IMR-90 (cell line): Measurements from ENCODE around the gene TMEM218. TPM values are rescaled to one million over a fixed set of nuclear protein-coding genes. Genes with fewer than 3 reads are reported as not detected.

Experiments used
- ATAC-seq: fragments of 200-7000 bp; cut with Tn5 transposase; 2 replicates; pipeline ENCODE4 v1.9.1; 2020; ENCODE audit warnings: low read depth, mild to moderate bottlenecking, moderate library complexity
- BruUV-seq: library from RNA; stranded (reverse); fragments of 400-500 nt; replicated peaks from 2 replicates; lab custom pipeline; 2021; lab: Mats Ljungman, UMichigan
- CTCF ChIA-PET: fragments of 300-600 bp; formaldehyde crosslinking; extraction: SDS; loops from one replicate; lab custom pipeline; 2021; ENCODE audit warnings: antibody characterized with exemption; lab: Yijun Ruan, JAX
- POLR2A ChIA-PET: fragments of 300-600 bp; sonication (Branson Sonifier 250); formaldehyde crosslinking; loops from one replicate; lab custom pipeline; 2022; ENCODE audit warnings: antibody characterized with exemption; ENCODE audit not compliant: unreplicated experiment; lab: Charles Lee
- DNase-seq: peaks from one replicate; pipeline ENCODE4 v3.0.0; 2013
- H2AFZ ChIP-seq: replicated peaks from 2 replicates; pipeline ENCODE3; 2013; ENCODE audit warnings: low read length, mild to moderate bottlenecking; ENCODE audit not compliant: poor library complexity
- H2AK5ac ChIP-seq: 2 replicates; pipeline ENCODE4 v1.6.1; 2013; ENCODE audit warnings: low read depth, low read length, inconsistent platforms
- H2AK9ac ChIP-seq: replicated peaks from 2 replicates; pipeline ENCODE3; 2013; ENCODE audit warnings: mild to moderate bottlenecking, low read depth, low read length, moderate library complexity; ENCODE audit not compliant: poor library complexity
- H2BK120ac ChIP-seq: 2 replicates; pipeline ENCODE4 v1.6.1; 2013; ENCODE audit warnings: low read depth, low read length, inconsistent platforms
- H2BK15ac ChIP-seq: 3 replicates; pipeline ENCODE4 v1.6.1; 2013; ENCODE audit warnings: low read depth, low read length, inconsistent platforms
- H2BK20ac ChIP-seq: 2 replicates; pipeline ENCODE4 v1.6.1; 2013; ENCODE audit warnings: low read depth, mild to moderate bottlenecking, inconsistent platforms, low read length, moderate library complexity
- H2BK5ac ChIP-seq: 2 replicates; pipeline ENCODE4 v1.6.1; 2013; ENCODE audit warnings: mild to moderate bottlenecking, low read depth, low read length, inconsistent platforms; ENCODE audit not compliant: poor library complexity, severe bottlenecking
- H3K14ac ChIP-seq: replicated peaks from 2 replicates; pipeline ENCODE4 v1.6.1; 2013; ENCODE audit warnings: low read depth, low read length, inconsistent platforms
- H3K18ac ChIP-seq: 2 replicates; pipeline ENCODE4 v1.6.1; 2013; ENCODE audit warnings: low read depth, low read length, control low read depth
- H3K23ac ChIP-seq: 2 replicates; pipeline ENCODE4 v1.6.1; 2013; ENCODE audit warnings: low read depth, low read length, inconsistent platforms
- H3K27ac ChIP-seq: 2 replicates; pipeline ENCODE4 v1.5.1; 2013; ENCODE audit warnings: mild to moderate bottlenecking, control low read depth, low read length; ENCODE audit not compliant: insufficient read depth
- H3K27me3 ChIP-seq: 2 replicates; pipeline ENCODE4 v1.6.1; 2013; ENCODE audit warnings: low read length; ENCODE audit not compliant: control insufficient read depth, insufficient read depth
- H3K36me3 ChIP-seq: 2 replicates; pipeline ENCODE4 v1.6.1; 2013; ENCODE audit warnings: low read length, mixed read lengths; ENCODE audit not compliant: control insufficient read depth, insufficient read depth
- H3K4ac ChIP-seq: 2 replicates; pipeline ENCODE4 v1.6.1; 2013; ENCODE audit warnings: low read depth, low read length, inconsistent platforms
- H3K4me1 ChIP-seq: 2 replicates; pipeline ENCODE4 v1.6.1; 2013; ENCODE audit warnings: low read length, mixed read lengths; ENCODE audit not compliant: control insufficient read depth, insufficient read depth
- H3K4me2 ChIP-seq: 2 replicates; pipeline ENCODE4 v1.6.1; 2013; ENCODE audit warnings: low read depth, mild to moderate bottlenecking, control low read depth, low read length, moderate library complexity
- H3K4me3 ChIP-seq: 2 replicates; pipeline ENCODE4 v1.5.1; 2013; ENCODE audit warnings: low read depth, mild to moderate bottlenecking, control low read depth, low read length, moderate library complexity; ENCODE audit not compliant: insufficient read depth
- H3K56ac ChIP-seq: 2 replicates; pipeline ENCODE4 v1.6.1; 2013; ENCODE audit warnings: low read length, inconsistent platforms; ENCODE audit not compliant: insufficient read depth; ENCODE audit errors: extremely low read depth
- H3K79me1 ChIP-seq, 2 experiments: 2 replicates each; pipeline ENCODE4 v1.6.1; 2013; ENCODE audit warnings: low read length in 2 of 2, inconsistent platforms in 1 of 2, low read depth in 1 of 2
- H3K9ac ChIP-seq: 2 replicates; pipeline ENCODE4 v1.6.1; 2013; ENCODE audit warnings: low read depth, low read length, control low read depth
- H3K9me1 ChIP-seq: 2 replicates; pipeline ENCODE4 v1.6.1; 2013; ENCODE audit warnings: low read length, inconsistent platforms; ENCODE audit not compliant: insufficient read depth
- H3K9me3 ChIP-seq: 2 replicates; pipeline ENCODE4 v1.6.1; 2013; ENCODE audit warnings: low read length; ENCODE audit not compliant: control insufficient read depth, insufficient read depth
- H4K20me1 ChIP-seq: 2 replicates; pipeline ENCODE4 v1.6.1; 2013; ENCODE audit warnings: low read length, inconsistent platforms; ENCODE audit not compliant: insufficient read depth
- H4K5ac ChIP-seq: 2 replicates; pipeline ENCODE4 v1.6.1; 2013; ENCODE audit warnings: mild to moderate bottlenecking, low read depth, low read length, control low read depth
- H4K8ac ChIP-seq, 2 experiments: 2 replicates each; pipeline ENCODE4 v1.6.1; 2013; ENCODE audit warnings: low read depth in 2 of 2, low read length in 2 of 2, control low read depth in 1 of 2, inconsistent platforms in 1 of 2
- H4K91ac ChIP-seq: 2 replicates; pipeline ENCODE4 v1.6.1; 2013; ENCODE audit warnings: low read depth, low read length, inconsistent platforms; ENCODE audit not compliant: insufficient read depth
- BHLHE40 ChIP-seq: fragments of 150-350 bp; IDR thresholded peaks from 2 replicates; pipeline ENCODE4 v1.6.1; 2016; ENCODE audit warnings: mild to moderate bottlenecking, low read depth, low read length
- CEBPB ChIP-seq: IDR thresholded peaks from 2 replicates; pipeline ENCODE4 v1.6.1; 2012; ENCODE audit warnings: low read depth, low read length, improper control_type of control experiment
- CHD1 ChIP-seq: IDR thresholded peaks from 2 replicates; pipeline ENCODE4 v1.6.1; 2012; ENCODE audit warnings: low read depth, low read length, improper control_type of control experiment
- ELK1 ChIP-seq: fragments of 150-350 bp; IDR thresholded peaks from 2 replicates; pipeline ENCODE4 v1.6.1; 2016; ENCODE audit warnings: low read depth, mild to moderate bottlenecking, low read length, moderate library complexity, borderline replicate concordance
- FOS ChIP-seq: fragments of 150-350 bp; IDR thresholded peaks from 2 replicates; pipeline ENCODE4 v1.6.1; 2016; ENCODE audit warnings: low read depth, low read length
- MAFK ChIP-seq: IDR thresholded peaks from 2 replicates; pipeline ENCODE4 v1.6.1; 2012; ENCODE audit warnings: low read depth, low read length, improper control_type of control experiment
- MAZ ChIP-seq: IDR thresholded peaks from 2 replicates; pipeline ENCODE4 v1.6.1; 2012; ENCODE audit warnings: low read depth, mild to moderate bottlenecking, low read length, improper control_type of control experiment, moderate library complexity, borderline replicate concordance
- MXI1 ChIP-seq: IDR thresholded peaks from 2 replicates; pipeline ENCODE4 v1.6.1; 2012; ENCODE audit warnings: low read depth, mild to moderate bottlenecking, low read length, moderate library complexity, borderline replicate concordance
- NFE2L2 ChIP-seq: fragments of 150-350 bp; IDR thresholded peaks from 2 replicates; pipeline ENCODE4 v1.6.1; 2016; ENCODE audit warnings: low read depth, mild to moderate bottlenecking, low read length
- POLR2A ChIP-seq: IDR thresholded peaks from 2 replicates; pipeline ENCODE4 v1.6.1; 2012; ENCODE audit warnings: mild to moderate bottlenecking, low read depth, low read length
- RAD21 ChIP-seq: IDR thresholded peaks from 2 replicates; pipeline ENCODE4 v1.6.1; 2012; ENCODE audit warnings: low read length, improper control_type of control experiment
- RCOR1 ChIP-seq: IDR thresholded peaks from 2 replicates; pipeline ENCODE4 v1.6.1; 2012; ENCODE audit warnings: mild to moderate bottlenecking, low read length, improper control_type of control experiment; ENCODE audit not compliant: insufficient replicate concordance
- RFX5 ChIP-seq: IDR thresholded peaks from 2 replicates; pipeline ENCODE4 v1.8.0; 2012; ENCODE audit warnings: low read depth, mild to moderate bottlenecking, low read length, moderate library complexity
- SMC3 ChIP-seq: fragments of 150-350 bp; IDR thresholded peaks from 2 replicates; pipeline ENCODE4 v1.6.1; 2016; ENCODE audit warnings: low read depth, mild to moderate bottlenecking, antibody characterized with exemption, low read length, moderate library complexity
- USF2 ChIP-seq: fragments of 150-350 bp; IDR thresholded peaks from 2 replicates; pipeline ENCODE4 v1.6.1; 2017; ENCODE audit warnings: mild to moderate bottlenecking, antibody characterized with exemption, low read length, low read depth
- WGBS, 2 experiments: methylation state at CpG; one replicate each; pipeline versions ENCODE4 v1.1.5 to v1.1.7; 2013; ENCODE audit warnings: missing lambda C conversion rate in 2 of 2; ENCODE audit not compliant: insufficient read length in 1 of 2; ENCODE audit errors: extremely low coverage in 2 of 2; 5-methylcytosine and 5-hydroxymethylcytosine counted together
- dilution Hi-C: fragments of 300-500 bp; cut with HindIII; formaldehyde crosslinking; loops from one replicate; pipeline ENCODE4 v1.14.3; 2018; ENCODE audit warnings: low sequenced_read_pairs; ENCODE audit not compliant: unreplicated experiment
- in situ Hi-C: fragments of 300-500 bp; cut with MboI; formaldehyde crosslinking; loops from 3 replicates; pipeline ENCODE4 v1.14.3; 2019; ENCODE audit warnings: low sequenced_read_pairs, inconsistent platforms, mixed read lengths
- intact Hi-C: fragments of 100-400 bp; cut with micrococcal nuclease; formaldehyde crosslinking; loops from 2 replicates; pipeline ENCODE4 v1.10.0; 2022
- polyA plus RNA-seq, 3 experiments: library from polyadenylated mRNA; depleted of rRNA; stranded (reverse); fragments of >200 nt; gene quantifications; 2 replicates each; pipeline ENCODE4 v1.2.3, GENCODE V29; 2012; ENCODE audit warnings: low replicate concordance in 1 of 3
- total RNA-seq: library from RNA; depleted of rRNA; stranded (reverse); fragments of >200 nt; gene quantifications from 2 replicates; pipeline ENCODE4 v1.2.3, GENCODE V29; 2012
- TF ChIP-seq, protein P1 (sequence below): conservative IDR thresholded peaks from 2 replicates; pipeline ENCODE4 v1.5.1; 2012; ENCODE audit warnings: mild to moderate bottlenecking, low read depth, low read length, improper control_type of control experiment

TMEM218 gene
- total and polyA plus RNA-seq, 2 of the 4 experiments (the other 2 are of a cell fraction) = 19.4 to 23.0 TPM

DNA sequence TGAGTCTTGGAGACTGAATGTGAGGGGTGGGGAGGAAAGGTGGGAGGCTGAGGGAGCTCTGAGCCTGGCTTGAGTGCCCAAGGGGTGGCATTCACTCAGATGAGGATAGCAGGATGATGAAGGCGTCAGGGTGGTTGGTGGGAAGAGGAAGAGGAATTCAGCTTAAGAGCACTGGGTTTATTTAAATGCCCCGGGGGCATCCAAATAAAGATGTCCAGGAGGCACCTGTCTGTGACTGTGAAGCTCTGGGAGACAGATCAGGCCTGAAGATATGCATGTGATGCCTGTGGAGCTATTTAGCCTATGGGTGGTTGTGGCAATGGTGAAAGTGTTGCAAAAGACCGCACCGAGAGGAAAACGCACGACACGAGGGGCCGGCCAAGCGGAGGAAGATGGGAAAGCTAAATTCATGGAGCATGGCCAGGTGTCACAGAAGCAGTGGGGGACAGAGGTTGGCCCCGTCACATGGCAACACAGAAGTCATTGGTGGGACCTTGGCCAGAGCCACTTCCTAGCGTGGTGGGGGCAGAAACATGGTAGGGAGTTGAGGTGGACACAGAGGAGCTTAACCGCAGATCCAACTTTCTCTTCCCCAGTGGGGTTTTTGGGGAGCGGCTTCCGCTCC, 32.8 kb downstream of the TMEM218 start:
- intact Hi-C loops (no loop called here), dilution Hi-C loops (no loop called here), in situ Hi-C loops (no loop called here)
- H3K4ac ChIP-seq = no peak overlapping the region
- H4K5ac ChIP-seq = no peak overlapping the region
- no peak for ATAC-seq
- no peak overlapping the region for H4K91ac ChIP-seq
- no TSS peak for BruUV-seq
- no peaks in the 10 kb centered on the region for H3K36me3 ChIP-seq
- no peak overlapping the region for H2BK20ac ChIP-seq
- peaks cover 11% of the 10 kb centered on the region for H3K4me1 ChIP-seq
- H4K20me1 ChIP-seq = no peaks in the 10 kb centered on the region
- H4K8ac ChIP-seq = no peak overlapping the region
- no peaks in the 10 kb centered on the region; the same call in 1 of the 2 replicates for H3K27me3 ChIP-seq
- no peak overlapping the region for H3K14ac ChIP-seq
- H2AK5ac ChIP-seq = no peak overlapping the region
- no peak overlapping the region for H2BK120ac ChIP-seq
- no peak overlapping the region for H3K23ac ChIP-seq
- 97% methylated on average over 10 of the region's 14 CpGs; no CpG with 5 or more reads in 1 of the 2 experiments for WGBS, 2 experiments
- H3K79me1 ChIP-seq = no peaks in the 10 kb centered on the region
- H2BK15ac ChIP-seq = no peak overlapping the region
- no peak overlapping the region for H3K4me2 ChIP-seq
- H2AFZ ChIP-seq = no peak overlapping the region
- H3K4me3 ChIP-seq = no peak overlapping the region
- no peak overlapping the region for H3K18ac ChIP-seq
- CTCF ChIA-PET = interaction anchor here (1.0 kb wide), 1 partner anchor 12 kb away, joined by 4 read pairs; no protein-coding TSS in a partner anchor
- H3K9me1 ChIP-seq = peaks cover 17% of the 10 kb centered on the region
- no peak overlapping the region for H2BK5ac ChIP-seq
- no peak overlapping the region for H3K9ac ChIP-seq
- H3K9me3 ChIP-seq = no peaks in the 10 kb centered on the region
- POLR2A ChIA-PET = no interaction called here
- no peak overlapping the region for H3K56ac ChIP-seq
- no peak overlapping the region for H2AK9ac ChIP-seq
- H3K27ac ChIP-seq = no peak overlapping the region
- DNase-seq = no peak
- TF ChIP-seq NFE2L2 = no peak
- TF ChIP-seq MAFK = no peak
- TF ChIP-seq CHD1 = no peak
- no peak for TF ChIP-seq MAZ
- no peak for TF ChIP-seq FOS
- no peak for TF ChIP-seq BHLHE40
- no peak for TF ChIP-seq SMC3
- TF ChIP-seq POLR2A = no peak
- TF ChIP-seq USF2 = no peak
- TF ChIP-seq, protein P1, sequence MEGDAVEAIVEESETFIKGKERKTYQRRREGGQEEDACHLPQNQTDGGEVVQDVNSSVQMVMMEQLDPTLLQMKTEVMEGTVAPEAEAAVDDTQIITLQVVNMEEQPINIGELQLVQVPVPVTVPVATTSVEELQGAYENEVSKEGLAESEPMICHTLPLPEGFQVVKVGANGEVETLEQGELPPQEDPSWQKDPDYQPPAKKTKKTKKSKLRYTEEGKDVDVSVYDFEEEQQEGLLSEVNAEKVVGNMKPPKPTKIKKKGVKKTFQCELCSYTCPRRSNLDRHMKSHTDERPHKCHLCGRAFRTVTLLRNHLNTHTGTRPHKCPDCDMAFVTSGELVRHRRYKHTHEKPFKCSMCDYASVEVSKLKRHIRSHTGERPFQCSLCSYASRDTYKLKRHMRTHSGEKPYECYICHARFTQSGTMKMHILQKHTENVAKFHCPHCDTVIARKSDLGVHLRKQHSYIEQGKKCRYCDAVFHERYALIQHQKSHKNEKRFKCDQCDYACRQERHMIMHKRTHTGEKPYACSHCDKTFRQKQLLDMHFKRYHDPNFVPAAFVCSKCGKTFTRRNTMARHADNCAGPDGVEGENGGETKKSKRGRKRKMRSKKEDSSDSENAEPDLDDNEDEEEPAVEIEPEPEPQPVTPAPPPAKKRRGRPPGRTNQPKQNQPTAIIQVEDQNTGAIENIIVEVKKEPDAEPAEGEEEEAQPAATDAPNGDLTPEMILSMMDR = no peak
- TF ChIP-seq ELK1 = no peak
- TF ChIP-seq CEBPB = no peak
- TF ChIP-seq RAD21 = no peak
- no peak for TF ChIP-seq MXI1
- TF ChIP-seq RFX5 = no peak
- TF ChIP-seq RCOR1 = no peak
